ENCODE data around the gene CTDP1.

The CTDP1 gene

DNA sequence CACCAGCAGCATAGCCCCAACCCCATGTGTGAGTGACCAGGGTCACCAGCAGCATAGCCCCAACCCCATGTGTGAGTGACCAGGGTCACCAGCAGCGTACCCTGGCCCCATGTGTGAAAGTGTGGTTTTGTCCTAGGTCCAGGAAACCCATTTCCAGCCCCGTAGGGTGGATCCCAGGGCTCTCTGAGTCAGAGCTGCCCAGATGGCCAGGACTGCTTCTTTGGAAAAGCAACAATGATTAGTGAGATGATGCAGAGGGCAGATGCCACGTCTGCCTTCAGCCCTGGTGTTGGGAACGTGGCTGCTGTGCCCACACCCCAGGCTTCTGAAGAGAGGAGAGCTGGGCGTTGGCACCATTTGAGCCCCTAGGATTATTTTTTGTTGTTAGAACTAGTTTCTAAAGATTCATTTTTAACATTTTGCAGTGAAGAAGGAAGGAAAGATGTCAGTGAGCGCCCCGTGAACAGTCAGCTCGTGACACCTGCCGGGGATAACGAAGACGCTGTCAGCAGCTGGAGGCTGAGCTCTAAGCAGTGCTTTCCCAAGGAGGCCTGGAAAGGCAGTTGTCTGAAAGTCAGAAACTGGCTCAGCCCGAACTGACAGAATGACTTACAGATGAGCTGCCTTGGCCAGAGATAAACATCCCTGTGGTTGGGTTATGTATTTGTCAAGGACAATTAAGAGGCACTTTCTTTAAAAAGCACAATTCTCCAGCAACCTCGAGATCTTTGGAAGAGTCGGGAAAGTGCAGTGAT lies 86.1 kb downstream of the CTDP1 start:
- no peak for DNase-seq (ENCODE audit: low read depth, low spot score)
- no peak overlapping the region for H3K4me3 ChIP-seq (ENCODE audit: low read depth, low read length)
- TF ChIP-seq, protein P1, sequence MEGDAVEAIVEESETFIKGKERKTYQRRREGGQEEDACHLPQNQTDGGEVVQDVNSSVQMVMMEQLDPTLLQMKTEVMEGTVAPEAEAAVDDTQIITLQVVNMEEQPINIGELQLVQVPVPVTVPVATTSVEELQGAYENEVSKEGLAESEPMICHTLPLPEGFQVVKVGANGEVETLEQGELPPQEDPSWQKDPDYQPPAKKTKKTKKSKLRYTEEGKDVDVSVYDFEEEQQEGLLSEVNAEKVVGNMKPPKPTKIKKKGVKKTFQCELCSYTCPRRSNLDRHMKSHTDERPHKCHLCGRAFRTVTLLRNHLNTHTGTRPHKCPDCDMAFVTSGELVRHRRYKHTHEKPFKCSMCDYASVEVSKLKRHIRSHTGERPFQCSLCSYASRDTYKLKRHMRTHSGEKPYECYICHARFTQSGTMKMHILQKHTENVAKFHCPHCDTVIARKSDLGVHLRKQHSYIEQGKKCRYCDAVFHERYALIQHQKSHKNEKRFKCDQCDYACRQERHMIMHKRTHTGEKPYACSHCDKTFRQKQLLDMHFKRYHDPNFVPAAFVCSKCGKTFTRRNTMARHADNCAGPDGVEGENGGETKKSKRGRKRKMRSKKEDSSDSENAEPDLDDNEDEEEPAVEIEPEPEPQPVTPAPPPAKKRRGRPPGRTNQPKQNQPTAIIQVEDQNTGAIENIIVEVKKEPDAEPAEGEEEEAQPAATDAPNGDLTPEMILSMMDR (IDR thresholded peaks at IDR 0.05; ENCODE audit: low read depth, low read length), result no peak
- in situ Hi-C loops (cut with HindIII; ENCODE audit: low sequenced_read_pairs), result no loop called here

DNA sequence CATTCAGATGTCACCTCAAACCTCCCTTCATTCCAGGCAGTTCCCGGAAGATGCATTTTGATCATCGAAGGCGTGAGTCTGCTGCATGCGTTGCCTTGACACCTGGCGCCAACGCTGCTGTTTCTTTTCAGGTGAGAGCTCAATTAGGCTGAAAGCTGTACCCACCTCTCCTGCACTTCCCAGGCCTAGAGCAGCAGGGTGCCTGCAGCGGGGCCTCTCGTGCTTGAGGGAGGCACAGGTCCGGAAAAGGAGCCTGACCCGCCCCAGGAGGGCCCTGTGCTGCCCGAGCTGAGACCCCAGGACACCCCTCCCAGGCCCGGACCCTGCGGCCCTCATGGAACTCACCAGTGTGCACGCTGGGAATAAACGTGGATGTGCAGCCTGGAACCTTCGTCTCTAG lies 86.7 kb downstream of the CTDP1 start:
- no peak for DNase-seq (ENCODE audit: low read depth, low spot score)
- in situ Hi-C loops (cut with HindIII; ENCODE audit: low sequenced_read_pairs), result no loop called here
- TF ChIP-seq, protein P1 (IDR thresholded peaks at IDR 0.05; ENCODE audit: low read depth, low read length), result no peak
- H3K4me3 ChIP-seq (ENCODE audit: low read depth, low read length), result no peak overlapping the region

- in situ Hi-C loops (cut with HindIII; ENCODE audit: low sequenced_read_pairs), result no loop called here
Measured at GRCh38 chr18:79768745-79769144, 89.1 kb downstream of the CTDP1 start.

GRCh38 chr18:79769698-79770500 lies 90.3 kb downstream of the CTDP1 start:
- DNase-seq (ENCODE audit: low read depth, low spot score), result no peak

More at GRCh38 chr18:79768745-79769144, 89.1 kb downstream of the CTDP1 start:
- TF ChIP-seq, protein P1 (IDR thresholded peaks at IDR 0.05; ENCODE audit: low read depth, low read length), result no peak
- no peak overlapping the region for H3K4me3 ChIP-seq (ENCODE audit: low read depth, low read length)
- no peak for DNase-seq (ENCODE audit: low read depth, low spot score)

DNA sequence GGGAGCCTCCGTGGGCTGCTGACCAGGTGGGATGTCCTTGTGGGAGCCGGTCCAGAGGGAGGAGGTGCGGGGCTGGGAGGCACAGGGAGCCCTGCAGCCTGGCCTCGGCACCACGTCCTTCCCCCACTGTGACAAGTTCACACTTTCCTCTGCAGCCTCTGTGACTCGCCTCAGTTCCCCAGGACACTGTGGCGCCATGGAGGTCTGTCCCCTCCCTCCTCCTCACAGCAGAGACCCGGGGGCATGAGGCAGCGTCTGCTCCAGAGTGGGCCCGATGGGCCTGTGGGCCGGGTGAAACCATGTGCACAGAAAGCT lies 90.9 kb downstream of the CTDP1 start:
- in situ Hi-C loops (cut with HindIII; ENCODE audit: low sequenced_read_pairs), result no loop called here
- TF ChIP-seq, protein P1 (IDR thresholded peaks at IDR 0.05; ENCODE audit: low read depth, low read length), result no peak
- no peak overlapping the region for H3K4me3 ChIP-seq (ENCODE audit: low read depth, low read length)
- no peak for DNase-seq (ENCODE audit: low read depth, low spot score)

More at GRCh38 chr18:79769698-79770500, 90.3 kb downstream of the CTDP1 start:
- no peak overlapping the region for H3K4me3 ChIP-seq (ENCODE audit: low read depth, low read length)
- TF ChIP-seq, protein P1 (IDR thresholded peaks at IDR 0.05; ENCODE audit: low read depth, low read length), result no peak
- in situ Hi-C loops (cut with HindIII; ENCODE audit: low sequenced_read_pairs), result no loop called here

DNA sequence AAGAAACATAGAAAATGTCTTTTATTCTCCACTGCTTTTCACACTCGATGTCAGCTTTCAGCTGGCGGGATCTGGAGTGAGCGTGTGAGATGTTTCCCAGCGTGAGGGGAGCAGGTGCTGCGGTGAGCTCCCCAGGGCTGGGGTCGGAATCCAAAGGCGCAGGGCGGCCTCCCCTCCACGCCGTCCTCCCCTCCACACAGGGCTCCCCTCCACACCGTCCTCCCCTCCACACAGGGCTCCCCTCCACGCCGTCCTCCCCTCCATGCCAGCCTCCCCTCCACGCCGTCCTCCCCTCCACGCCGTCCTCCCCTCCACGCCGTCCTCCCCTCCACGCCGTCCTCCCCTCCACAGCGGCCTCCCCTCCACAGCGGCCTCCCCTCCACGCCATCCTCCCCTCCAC lies 91.2 kb downstream of the CTDP1 start:
- H3K4me3 ChIP-seq (ENCODE audit: low read depth, low read length), result no peak overlapping the region
- in situ Hi-C loops (cut with HindIII; ENCODE audit: low sequenced_read_pairs), result no loop called here
- DNase-seq (ENCODE audit: low read depth, low spot score), result no peak
- TF ChIP-seq, protein P1 (IDR thresholded peaks at IDR 0.05; ENCODE audit: low read depth, low read length), result no peak

All from astrocyte of the spinal cord (primary cell).